HAP-1 (cell line): Measurements from ENCODE around the gene ANXA6.

ENCODE experiments used
- DNase-seq, 2 experiments: peaks; one replicate each; pipeline ENCODE4 v3.0.0-alpha.2; 2016 to 2020; ENCODE audit warnings: low spot score in 2 of 2
- H3K27me3 ChIP-seq: fragments of 250-450 bp; sonication (Bioruptor Pico); 2 replicates; pipeline ENCODE4 v1.5.1; 2020; ENCODE audit warnings: low read depth, mild to moderate bottlenecking, moderate library complexity
- H3K36me3 ChIP-seq: fragments of 250-450 bp; sonication (Bioruptor Pico); replicated peaks from 2 replicates; pipeline ENCODE4 v1.5.1; 2020; ENCODE audit warnings: mild to moderate bottlenecking
- H3K4me1 ChIP-seq: fragments of 250-450 bp; sonication (Bioruptor Pico); 2 replicates; pipeline ENCODE4 v1.5.1; 2020; ENCODE audit warnings: mild to moderate bottlenecking
- H3K4me3 ChIP-seq: fragments of 250-450 bp; sonication (Bioruptor Pico); 2 replicates; pipeline ENCODE4 v1.5.1; 2020; ENCODE audit warnings: mild to moderate bottlenecking, moderate library complexity
- H3K9me3 ChIP-seq: fragments of 250-450 bp; sonication (Bioruptor Pico); 2 replicates; pipeline ENCODE4 v1.5.1; 2020; ENCODE audit warnings: mild to moderate bottlenecking, moderate library complexity
- in situ Hi-C: fragments of 300-500 bp; cut with MboI; formaldehyde crosslinking; loops from 3 replicates; pipeline ENCODE4 v1.14.3; 2020; ENCODE audit warnings: low sequenced_read_pairs, inconsistent platforms, mixed read lengths

Gene ANXA6

GRCh38 chr5:151125421-151125820 is 32.2 kb downstream of the ANXA6 start:
- in situ Hi-C loops, result loop anchor here (5.0 kb wide), 1 partner anchor 37 kb away; no protein-coding TSS in a partner anchor
- H3K9me3 ChIP-seq, result no peaks in the 10 kb centered on the region
- H3K4me1 ChIP-seq, result no peaks in the 10 kb centered on the region
- no peak for DNase-seq
- peaks cover 73% of the 10 kb centered on the region for H3K36me3 ChIP-seq
- H3K27me3 ChIP-seq, result no peaks in the 10 kb centered on the region
- H3K4me3 ChIP-seq, result no peak overlapping the region

DNA sequence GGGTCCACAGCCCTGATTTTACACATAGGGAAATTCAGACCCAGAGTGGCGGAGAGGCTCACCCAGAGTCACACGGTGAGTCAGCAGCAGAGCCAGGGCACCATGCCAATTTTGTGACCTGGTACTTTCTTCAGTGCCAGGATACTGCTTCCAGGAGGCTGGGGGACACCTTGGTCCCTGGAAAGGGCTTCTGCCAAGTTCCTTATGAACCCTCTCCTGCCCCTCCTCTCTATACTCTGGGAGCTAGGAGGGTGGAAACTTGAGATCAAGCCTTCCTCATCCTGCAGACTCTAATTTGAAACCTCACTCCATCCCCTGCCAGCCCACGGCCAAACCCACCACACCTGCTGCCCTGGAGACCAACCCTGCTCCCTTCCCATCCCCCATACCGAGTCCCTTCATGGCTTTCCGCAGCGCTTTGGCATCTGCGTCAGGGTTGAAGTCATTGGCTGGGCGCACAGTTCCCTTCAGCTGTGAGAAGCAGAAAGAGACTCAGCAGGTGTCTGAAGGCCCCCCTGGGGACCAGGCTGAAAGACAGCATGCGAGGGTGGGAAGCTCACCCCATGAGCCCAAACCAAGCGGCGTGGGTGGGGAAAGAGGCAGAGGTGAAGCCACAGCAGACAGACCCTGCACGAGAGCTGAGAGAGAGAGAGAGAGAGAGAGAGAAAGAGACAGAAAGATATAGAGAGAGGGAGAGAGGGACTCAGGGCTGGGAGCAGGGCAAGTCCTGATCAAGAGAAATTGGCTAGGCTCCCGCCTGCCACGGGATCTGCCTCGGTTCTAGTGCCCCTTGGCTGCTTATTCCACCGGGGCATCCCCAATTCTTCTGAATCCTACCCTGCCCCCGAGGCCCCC is 33.5 kb downstream of the ANXA6 start:
- no peaks in the 10 kb centered on the region for H3K4me1 ChIP-seq
- DNase-seq, result no peak
- in situ Hi-C loops, result no loop called here
- H3K9me3 ChIP-seq, result no peaks in the 10 kb centered on the region
- no peak overlapping the region for H3K4me3 ChIP-seq
- peaks cover 60% of the 10 kb centered on the region for H3K36me3 ChIP-seq
- no peaks in the 10 kb centered on the region for H3K27me3 ChIP-seq

DNA sequence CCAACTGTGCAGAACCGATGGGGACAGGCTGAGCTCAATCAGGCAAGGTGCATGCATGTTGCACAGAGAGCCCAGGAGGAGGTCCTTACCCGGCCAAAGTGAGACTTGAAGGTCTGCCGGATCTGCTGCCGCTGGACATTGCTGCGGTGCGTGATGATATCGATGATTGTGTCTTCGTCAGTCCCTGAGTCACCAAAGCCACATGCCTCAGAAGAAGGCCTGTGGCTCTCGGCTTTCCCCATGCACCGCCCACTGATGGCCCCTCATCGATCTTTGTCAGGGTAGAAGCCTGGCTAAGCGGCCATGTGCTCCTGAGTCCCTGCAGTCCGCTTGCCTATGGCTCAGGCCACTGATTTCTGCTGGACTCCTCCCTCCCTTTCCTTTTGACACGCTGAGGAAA is 34.8 kb downstream of the ANXA6 start:
- Histone ChIP-seq H3K36me3 (peaks cover 52% of the 10 kb centered on the region), H3K9me3 (no peaks in the 10 kb centered on the region), H3K4me3 (no peak overlapping the region), H3K27me3 (no peaks in the 10 kb centered on the region), H3K4me1 (no peaks in the 10 kb centered on the region)
- DNase-seq, result no peak
- in situ Hi-C loops, result no loop called here

DNA sequence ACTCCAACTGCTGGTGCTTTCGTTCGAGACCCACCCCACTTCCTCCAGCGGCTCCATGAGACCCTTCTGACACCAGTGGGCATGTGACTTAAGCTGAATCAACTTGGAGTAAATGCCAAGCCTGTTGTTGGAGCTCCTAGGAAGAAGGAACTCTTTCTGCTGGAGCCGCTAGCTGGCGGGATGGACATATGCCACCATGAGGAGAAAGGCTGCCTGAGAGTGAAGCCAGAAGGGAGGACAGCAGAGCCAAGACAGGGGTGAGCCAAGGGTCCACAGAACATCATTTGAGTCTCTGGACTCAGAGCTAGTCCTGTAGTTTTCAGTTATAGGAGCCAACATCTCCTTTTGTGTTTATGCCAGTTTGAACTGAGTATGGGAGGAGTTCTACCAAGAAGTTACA is 35.9 kb downstream of the ANXA6 start:
- Histone ChIP-seq H3K4me3 (no peak overlapping the region), H3K36me3 (peaks cover 54% of the 10 kb centered on the region), H3K4me1 (no peaks in the 10 kb centered on the region), H3K27me3 (no peaks in the 10 kb centered on the region), H3K9me3 (no peaks in the 10 kb centered on the region)
- no peak for DNase-seq
- in situ Hi-C loops, result no loop called here

DNA sequence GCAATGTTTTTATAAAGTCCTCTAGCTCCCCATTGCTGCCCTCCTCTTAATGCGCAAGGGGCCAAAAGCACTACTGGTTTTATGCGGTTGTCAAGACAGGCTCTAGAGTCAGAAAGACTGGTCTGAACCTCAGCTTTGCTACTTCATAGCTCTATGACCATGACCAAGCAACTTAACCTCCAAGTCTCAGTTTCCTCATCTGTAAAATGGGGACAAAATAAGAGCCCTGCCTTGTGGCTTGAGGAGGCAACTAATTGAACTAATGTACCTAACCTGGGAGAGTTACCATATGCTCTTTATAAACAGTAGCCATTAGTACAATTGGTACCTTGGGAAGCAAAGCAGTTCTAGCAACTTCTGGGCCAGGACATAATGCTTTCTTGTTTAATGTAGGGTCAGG is 36.5 kb downstream of the ANXA6 start:
- Histone ChIP-seq H3K36me3 (peaks cover 50% of the 10 kb centered on the region), H3K4me3 (no peak overlapping the region), H3K4me1 (no peaks in the 10 kb centered on the region), H3K27me3 (no peaks in the 10 kb centered on the region), H3K9me3 (no peaks in the 10 kb centered on the region)
- in situ Hi-C loops, result no loop called here
- no peak for DNase-seq

GRCh38 chr5:151118913-151119575 is 38.5 kb downstream of the ANXA6 start:
- Histone ChIP-seq H3K27me3 (no peaks in the 10 kb centered on the region), H3K4me1 (no peaks in the 10 kb centered on the region), H3K4me3 (no peak overlapping the region), H3K9me3 (no peaks in the 10 kb centered on the region), H3K36me3 (peaks cover 42% of the 10 kb centered on the region)
- in situ Hi-C loops, result no loop called here
- DNase-seq, result no peak

DNA sequence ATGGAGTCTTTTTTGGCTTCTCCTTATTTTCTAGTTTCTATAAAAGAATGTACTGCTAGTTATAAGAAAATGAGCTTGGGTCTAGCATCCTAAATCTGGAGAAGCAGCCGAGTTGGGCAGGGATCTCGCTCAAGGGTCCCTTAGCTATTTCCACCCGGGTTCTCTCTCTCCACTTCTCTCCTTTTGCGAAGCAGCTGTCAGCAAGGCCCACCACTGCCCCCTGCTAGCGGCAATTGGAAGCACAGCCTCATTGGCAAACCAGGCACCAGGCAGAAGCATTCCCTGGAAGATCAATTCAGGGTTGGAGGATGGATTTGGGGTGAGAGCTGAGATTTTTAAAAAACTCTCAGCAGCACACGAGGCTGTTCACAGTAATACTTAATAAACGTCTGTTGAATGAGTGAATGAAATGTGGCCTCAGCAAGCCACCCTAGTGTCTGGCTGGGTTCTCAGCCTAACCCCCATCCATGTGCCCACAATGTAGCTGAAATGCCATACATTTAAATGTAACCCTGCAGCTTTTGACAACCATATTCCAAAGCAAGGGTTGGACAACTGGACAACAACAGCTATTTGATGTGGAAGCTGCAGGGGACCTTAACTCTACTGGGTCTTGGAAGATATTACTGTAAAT is 42.2 kb downstream of the ANXA6 start:
- Histone ChIP-seq H3K27me3 (no peaks in the 10 kb centered on the region), H3K9me3 (no peaks in the 10 kb centered on the region), H3K36me3 (peaks cover 24% of the 10 kb centered on the region), H3K4me1 (no peaks in the 10 kb centered on the region), H3K4me3 (no peak overlapping the region)
- DNase-seq, result peak; percentile 44 to 83
- in situ Hi-C loops, result no loop called here

DNA sequence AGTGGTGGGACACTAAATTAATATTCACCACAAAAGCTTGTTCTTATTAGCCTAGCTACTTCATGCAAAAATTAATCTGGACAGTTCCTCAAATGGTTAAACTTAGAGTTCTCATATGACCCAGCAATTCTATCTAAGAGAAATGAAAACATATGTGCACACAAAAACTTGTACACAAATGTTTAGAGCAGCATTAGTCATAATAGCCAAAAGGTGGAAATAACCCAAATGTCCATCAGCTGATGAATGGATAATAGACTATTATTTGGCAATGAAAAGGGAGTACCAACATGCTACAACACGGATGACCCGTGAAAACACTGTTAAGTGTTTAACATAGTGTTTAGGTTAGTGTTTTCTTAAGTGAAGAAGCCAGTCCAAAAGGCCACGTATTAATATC is 43.9 kb downstream of the ANXA6 start:
- Histone ChIP-seq H3K4me1 (no peaks in the 10 kb centered on the region), H3K4me3 (no peak overlapping the region), H3K9me3 (no peaks in the 10 kb centered on the region), H3K36me3 (peaks cover 34% of the 10 kb centered on the region), H3K27me3 (no peaks in the 10 kb centered on the region)
- no peak for DNase-seq
- in situ Hi-C loops, result no loop called here

DNA sequence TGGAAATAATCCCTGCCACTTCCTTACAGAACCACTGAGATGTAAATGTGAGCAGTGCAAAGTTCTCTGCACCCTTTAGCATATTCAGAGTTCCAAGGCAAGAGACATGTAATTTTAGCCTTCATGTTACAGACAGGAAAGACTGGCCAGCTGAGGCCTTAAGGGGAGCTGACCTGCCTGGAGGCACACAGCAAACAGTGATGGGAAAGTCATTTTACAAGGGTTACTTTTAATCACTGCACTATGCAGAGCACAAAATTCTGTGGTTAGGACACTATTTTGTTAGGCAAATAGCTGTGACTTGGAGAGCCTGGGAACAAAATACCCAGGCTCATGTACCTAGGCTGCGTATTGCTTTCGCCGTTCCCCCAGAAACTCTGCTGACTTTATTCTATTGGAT is 46.6 kb downstream of the ANXA6 start:
- Histone ChIP-seq H3K36me3 (peaks cover 40% of the 10 kb centered on the region), H3K9me3 (no peaks in the 10 kb centered on the region), H3K4me1 (no peaks in the 10 kb centered on the region), H3K27me3 (no peaks in the 10 kb centered on the region), H3K4me3 (no peak overlapping the region)
- DNase-seq, result no peak
- in situ Hi-C loops, result no loop called here

- in situ Hi-C loops, result no loop called here
- Histone ChIP-seq H3K9me3 (no peaks in the 10 kb centered on the region), H3K36me3 (peaks cover 44% of the 10 kb centered on the region), H3K27me3 (no peaks in the 10 kb centered on the region), H3K4me3 (no peak overlapping the region), H3K4me1 (no peaks in the 10 kb centered on the region)
- DNase-seq, result no peak
These were observed 47.4 kb downstream of the ANXA6 start for GRCh38 chr5:151110122-151110681.

- no peaks in the 10 kb centered on the region for H3K4me1 ChIP-seq
- in situ Hi-C loops, result no loop called here
- peaks cover 45% of the 10 kb centered on the region for H3K36me3 ChIP-seq
These were observed 49.0 kb downstream of the ANXA6 start for GRCh38 chr5:151108566-151108965.

GRCh38 chr5:151107738-151108520 is 49.6 kb downstream of the ANXA6 start:
- no peaks in the 10 kb centered on the region for H3K9me3 ChIP-seq
- no peak for DNase-seq
- H3K27me3 ChIP-seq, result no peaks in the 10 kb centered on the region
- H3K36me3 ChIP-seq, result peaks cover 47% of the 10 kb centered on the region
- in situ Hi-C loops, result no loop called here
- no peak overlapping the region for H3K4me3 ChIP-seq
- no peaks in the 10 kb centered on the region for H3K4me1 ChIP-seq

More at GRCh38 chr5:151108566-151108965, 49.0 kb downstream of the ANXA6 start:
- no peak for DNase-seq
- H3K9me3 ChIP-seq, result no peaks in the 10 kb centered on the region
- H3K4me3 ChIP-seq, result no peak overlapping the region
- H3K27me3 ChIP-seq, result no peaks in the 10 kb centered on the region

- Histone ChIP-seq H3K4me3 (no peak overlapping the region), H3K36me3 (peaks cover 50% of the 10 kb centered on the region), H3K27me3 (no peaks in the 10 kb centered on the region), H3K4me1 (no peaks in the 10 kb centered on the region), H3K9me3 (no peaks in the 10 kb centered on the region)
- DNase-seq, result no peak
- in situ Hi-C loops, result no loop called here
These were observed 50.5 kb downstream of the ANXA6 start for GRCh38 chr5:151107084-151107483.
